PC-9 (cell line): ENCODE results near the gene INTS1.

ENCODE experiments used
- CTCF ChIP-seq: fragments of 200-600 bp; sonication (generic); conservative IDR thresholded peaks from 2 replicates; pipeline ENCODE4 v1.6.1; 2017; ENCODE audit warnings: mixed run types, antibody characterized with exemption, mild to moderate bottlenecking, moderate library complexity
- EZH2 ChIP-seq: fragments of 200-600 bp; sonication (generic); IDR thresholded peaks from 2 replicates; pipeline ENCODE4 v1.8.0; 2017; ENCODE audit warnings: antibody characterized with exemption, low read depth

- TF ChIP-seq CTCF (no peak), EZH2 (no peak)
These were observed 59.3 kb downstream of the INTS1 start for GRCh38 chr7:1444925-1445322.
